NCI-H187 (cell line): ENCODE results near the gene GPLD1.
A peak's percentile ranks its signal among the peaks of the same experiment; 100 is the strongest.

ENCODE experiments used
- DNase-seq, 2 experiments: peaks; one replicate each; lab custom pipeline; 2025; lab: John Stamatoyannopoulos, UW

The GPLD1 gene

GRCh38 chr6:24455061-24455460 is 34.3 kb downstream of the GPLD1 start:
- no peak for DNase-seq

- DNase-seq: no peak
These were observed 34.9 kb downstream of the GPLD1 start for GRCh38 chr6:24454452-24454851.

- no peak for DNase-seq
These were observed 35.5 kb downstream of the GPLD1 start for GRCh38 chr6:24453921-24454320.

GRCh38 chr6:24451581-24452388 is 37.6 kb downstream of the GPLD1 start:
- no peak for DNase-seq

GRCh38 chr6:24448828-24449525 is 40.4 kb downstream of the GPLD1 start:
- no peak for DNase-seq

GRCh38 chr6:24448396-24448795 is 41.0 kb downstream of the GPLD1 start:
- no peak for DNase-seq

GRCh38 chr6:24446670-24447069 is 42.7 kb downstream of the GPLD1 start:
- DNase-seq: no peak

- no peak for DNase-seq
These were observed 43.7 kb downstream of the GPLD1 start for GRCh38 chr6:24445704-24446103.

GRCh38 chr6:24444588-24444987 is 44.8 kb downstream of the GPLD1 start:
- no peak for DNase-seq

- DNase-seq: no peak
These were observed 47.8 kb downstream of the GPLD1 start for GRCh38 chr6:24441599-24441904.

- DNase-seq: no peak
These were observed 48.3 kb downstream of the GPLD1 start for GRCh38 chr6:24440897-24441598.

GRCh38 chr6:24439858-24440539 is 49.4 kb downstream of the GPLD1 start:
- no peak for DNase-seq

GRCh38 chr6:24436979-24437378 is 52.4 kb downstream of the GPLD1 start:
- no peak for DNase-seq

- no peak for DNase-seq
These were observed 56.8 kb downstream of the GPLD1 start for GRCh38 chr6:24432611-24433010.

- peak in 1 of 2 experiments; percentile 5 for DNase-seq
These were observed 58.3 kb downstream of the GPLD1 start for GRCh38 chr6:24431045-24431451.

GRCh38 chr6:24430086-24430485 is 59.3 kb downstream of the GPLD1 start:
- DNase-seq: no peak

- DNase-seq: no peak
These were observed 60.2 kb downstream of the GPLD1 start for GRCh38 chr6:24429146-24429545.

- no peak for DNase-seq
These were observed 60.8 kb downstream of the GPLD1 start for GRCh38 chr6:24428615-24429014.

GRCh38 chr6:24426729-24427446 is 62.5 kb downstream of the GPLD1 start:
- DNase-seq: no peak

- no peak for DNase-seq
These were observed 64.3 kb downstream of the GPLD1 start for GRCh38 chr6:24425091-24425490.

GRCh38 chr6:24419526-24419925 is 69.9 kb downstream of the GPLD1 start:
- no peak for DNase-seq

GRCh38 chr6:24415753-24416152 is 73.6 kb downstream of the GPLD1 start:
- DNase-seq: no peak
